Right renal cortex interstitium (tissue), 3 donors: ENCODE data around the gene SDC1. TPM values are rescaled to one million over a fixed set of nuclear protein-coding genes. Genes with fewer than 3 reads are reported as not detected.
"Not testable (repeated sequence)": the region's sequence is repeated elsewhere in the genome, so short reads cannot be mapped to it uniquely, and the experiment has no call there.

Experiments used
- DNase-seq, 3 donors: peaks; one replicate each; pipeline ENCODE4 v3.0.0-alpha.2; 2013; ENCODE audit warnings: low read depth in 3 of 3, low spot score in 2 of 3
- polyA plus RNA-seq, 3 donors: library from polyadenylated mRNA; unstranded; fragments of 120-200 nt; gene quantifications; one replicate each; pipeline ENCODE4 v1.2.1, GENCODE V29; 2013; ENCODE audit not compliant: insufficient read length in 3 of 3

SDC1 gene
- polyA plus RNA-seq, 3 donors, result 19.7 to 24.1 (median 20.2) TPM

GRCh38 chr2:20199633-20200270 is 25.2 kb downstream of the SDC1 start:
- no peak for DNase-seq

GRCh38 chr2:20198796-20199632 is 25.9 kb downstream of the SDC1 start:
- DNase-seq, result no peak

GRCh38 chr2:20198001-20198400 is 26.9 kb downstream of the SDC1 start:
- DNase-seq, result no peak

GRCh38 chr2:20197192-20197591 is 27.7 kb downstream of the SDC1 start:
- no peak for DNase-seq

- DNase-seq, result no peak
These were observed 28.2 kb downstream of the SDC1 start for GRCh38 chr2:20196657-20197161.

GRCh38 chr2:20196053-20196656 is 28.8 kb downstream of the SDC1 start:
- no peak for DNase-seq

- DNase-seq, result no peak
These were observed 29.4 kb downstream of the SDC1 start for GRCh38 chr2:20195431-20196033.

GRCh38 chr2:20195016-20195411 is 29.9 kb downstream of the SDC1 start:
- not testable (repeated sequence) for DNase-seq

- no peak for DNase-seq
These were observed 30.6 kb downstream of the SDC1 start for GRCh38 chr2:20194097-20195015.

- no peak for DNase-seq
These were observed 31.7 kb downstream of the SDC1 start for GRCh38 chr2:20193185-20193584.

GRCh38 chr2:20192781-20193180 is 32.1 kb downstream of the SDC1 start:
- DNase-seq, result no peak

GRCh38 chr2:20191714-20192569 is 33.0 kb downstream of the SDC1 start:
- DNase-seq, result no peak

GRCh38 chr2:20190876-20191713 is 33.8 kb downstream of the SDC1 start:
- no peak for DNase-seq

- DNase-seq, result no peak
These were observed 34.8 kb downstream of the SDC1 start for GRCh38 chr2:20190170-20190569.

- no peak for DNase-seq
These were observed 35.5 kb downstream of the SDC1 start for GRCh38 chr2:20189299-20189931.

- no peak for DNase-seq
These were observed 36.1 kb downstream of the SDC1 start for GRCh38 chr2:20188851-20189250.

GRCh38 chr2:20188201-20188600 is 36.7 kb downstream of the SDC1 start:
- no peak for DNase-seq

- DNase-seq, result no peak
These were observed 37.6 kb downstream of the SDC1 start for GRCh38 chr2:20187331-20187730.
